GM19395 (cell line): ENCODE results near the gene LRP6.
"Not testable (repeated sequence)": the region's sequence is repeated elsewhere in the genome, so short reads cannot be mapped to it uniquely, and the experiment has no call there.

Source experiments
- ATAC-seq: cut with Tn5 transposase; IDR thresholded peaks from one replicate; pipeline ENCODE4 v1.9.1; 2021; ENCODE audit warnings: mild to moderate bottlenecking, moderate library complexity; ENCODE audit not compliant: unreplicated experiment

Gene LRP6

DNA sequence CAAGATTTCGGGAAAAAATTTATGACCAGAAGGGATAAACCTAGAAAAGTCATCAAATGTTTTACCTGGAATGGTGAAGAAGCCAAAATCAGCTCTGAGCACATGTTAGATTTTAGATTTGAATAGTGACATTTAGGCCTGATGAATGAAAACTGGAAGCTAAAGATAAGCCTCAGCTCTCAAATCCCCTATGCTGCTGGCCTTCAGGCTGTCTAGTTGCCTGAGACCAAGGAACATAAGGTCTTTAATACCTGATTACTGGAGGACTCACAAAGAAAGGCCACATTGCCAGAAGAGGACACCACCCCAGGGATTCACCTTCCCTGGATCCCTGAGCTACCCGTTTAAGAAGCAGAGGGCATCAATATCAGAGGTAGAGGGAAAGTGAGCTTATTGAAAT lies 139.5 kb downstream of the LRP6 start:
- ATAC-seq: no peak

DNA sequence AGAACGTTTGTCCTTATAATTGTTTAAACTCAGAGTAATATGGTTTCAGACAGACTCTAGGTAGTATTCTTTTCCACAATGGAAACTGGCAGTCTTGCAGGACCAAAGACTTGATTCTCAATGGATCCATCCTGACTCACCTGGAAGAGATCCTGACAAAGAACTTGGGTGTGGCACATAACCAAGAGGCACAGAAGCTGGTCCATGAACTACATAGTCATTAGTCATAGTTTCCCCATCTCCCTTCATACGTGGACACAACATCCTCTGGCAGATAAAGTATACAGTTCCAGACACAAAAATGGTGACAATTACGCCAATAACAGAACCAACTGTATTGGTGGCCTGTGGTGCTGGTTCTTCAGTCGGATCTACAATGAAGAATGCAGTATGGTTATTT lies 140.3 kb downstream of the LRP6 start:
- ATAC-seq: no peak

DNA sequence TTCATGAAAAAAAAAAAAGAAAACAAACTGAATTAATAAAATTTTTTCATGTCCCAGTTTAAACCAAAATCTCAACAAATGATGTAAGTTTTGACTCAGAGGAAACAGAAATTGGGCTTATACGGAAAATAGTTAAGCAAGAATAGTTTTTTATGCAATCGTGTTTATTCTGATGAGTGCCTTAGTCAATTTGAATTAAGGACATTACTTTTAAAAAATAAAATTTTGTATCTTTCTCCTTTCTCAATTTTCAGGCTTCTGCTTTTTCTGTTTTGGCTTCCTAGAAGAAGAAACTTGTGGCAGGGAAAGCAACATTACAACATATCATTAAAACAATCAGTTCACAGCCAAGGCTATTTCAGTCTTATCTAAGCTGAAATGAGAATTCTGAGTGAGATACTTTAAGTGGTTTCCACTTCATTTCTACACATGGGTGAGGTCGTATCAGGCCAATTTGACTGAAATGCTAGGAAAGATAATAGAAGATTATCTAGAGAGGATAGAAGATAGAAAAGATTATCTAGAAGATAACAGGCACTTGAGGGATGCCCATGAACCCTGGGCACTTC lies 143.7 kb downstream of the LRP6 start:
- no peak for ATAC-seq

DNA sequence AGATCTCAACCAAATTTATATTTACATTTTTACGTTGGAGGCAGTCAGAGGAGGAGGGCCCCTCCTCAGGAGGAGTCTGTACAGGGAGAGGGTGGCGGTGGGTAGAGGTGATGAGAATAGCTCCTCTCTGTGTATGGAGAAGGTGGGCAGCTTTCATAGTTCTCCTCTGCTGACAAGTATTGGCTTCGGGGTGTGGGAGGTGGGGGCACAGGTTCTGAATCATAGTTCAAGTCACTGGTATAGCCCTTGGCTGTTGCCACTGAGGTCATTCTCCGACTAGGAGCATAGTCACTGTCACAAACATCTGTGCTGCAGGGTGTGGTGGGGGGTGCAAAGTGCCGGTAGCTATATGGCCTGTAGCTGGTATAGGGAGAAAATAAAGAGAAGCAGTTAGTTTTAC lies 145.8 kb downstream of the LRP6 start:
- no peak for ATAC-seq

DNA sequence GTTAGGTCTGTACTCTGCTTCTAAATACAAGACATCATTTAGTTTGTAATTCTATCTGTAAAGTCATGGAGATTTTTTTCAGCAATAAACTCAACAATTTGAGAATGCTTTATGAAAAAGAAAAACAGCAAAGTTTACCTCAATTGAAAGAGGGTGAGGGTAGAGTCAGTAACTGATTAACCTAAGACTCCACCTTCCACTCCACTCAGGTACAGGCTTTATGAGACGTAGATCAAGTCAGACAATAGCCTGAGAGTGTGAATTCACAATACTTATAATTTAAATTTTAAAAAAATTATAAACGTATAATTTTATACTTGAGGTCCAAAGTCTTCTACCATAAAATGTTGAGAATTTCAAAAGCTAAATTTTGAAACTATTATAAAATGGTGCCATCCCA lies 150.2 kb downstream of the LRP6 start:
- no peak for ATAC-seq

DNA sequence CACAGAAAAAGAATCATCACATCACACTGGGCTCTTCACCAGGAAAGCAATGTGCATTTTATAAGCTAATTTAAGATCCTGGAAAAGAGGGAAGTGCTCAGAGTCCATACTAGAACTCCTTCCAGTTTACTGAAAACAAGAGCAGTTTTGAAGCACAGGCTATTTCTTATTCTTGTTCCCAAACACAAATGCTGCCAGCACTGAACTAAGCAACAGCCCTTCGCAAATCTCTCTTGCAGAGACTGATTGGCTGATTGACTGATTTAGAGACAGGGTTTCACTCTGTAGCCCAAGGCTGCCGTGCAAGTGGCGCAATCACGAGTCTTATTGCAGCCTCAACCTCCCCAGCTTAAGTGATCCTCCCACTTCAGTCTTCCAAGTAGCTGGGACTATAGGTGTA lies 151.3 kb downstream of the LRP6 start:
- ATAC-seq: no peak

DNA sequence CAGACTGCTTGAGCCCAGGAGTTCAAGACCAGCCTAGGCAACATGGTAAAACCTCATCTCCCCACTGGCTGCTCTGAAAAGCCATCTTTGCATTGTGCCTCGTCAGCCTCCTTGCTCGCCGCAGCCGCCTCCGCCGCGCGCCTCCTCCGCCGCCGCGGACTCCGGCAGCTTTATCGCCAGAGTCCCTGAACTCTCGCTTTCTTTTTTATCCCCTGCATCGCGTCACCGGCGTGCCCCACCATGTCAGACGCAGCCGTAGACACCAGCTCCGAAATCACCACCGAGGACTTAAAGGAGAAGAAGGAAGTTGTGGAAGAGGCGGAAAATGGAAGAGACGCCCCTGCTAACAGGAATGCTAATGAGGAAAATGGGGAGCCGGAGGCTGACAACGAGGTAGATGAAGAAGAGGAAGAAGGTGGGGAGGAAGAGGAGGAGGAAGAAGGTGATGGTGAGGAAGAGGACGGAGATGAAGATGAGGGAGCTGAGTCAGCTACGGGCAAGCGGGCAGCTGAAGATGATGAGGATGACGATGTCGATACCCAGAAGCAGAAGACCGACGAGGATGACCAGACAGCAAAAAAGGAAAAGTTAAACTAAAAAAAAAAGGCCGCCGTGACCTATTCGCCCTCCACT lies 155.8 kb downstream of the LRP6 start:
- ATAC-seq: not testable (repeated sequence)

DNA sequence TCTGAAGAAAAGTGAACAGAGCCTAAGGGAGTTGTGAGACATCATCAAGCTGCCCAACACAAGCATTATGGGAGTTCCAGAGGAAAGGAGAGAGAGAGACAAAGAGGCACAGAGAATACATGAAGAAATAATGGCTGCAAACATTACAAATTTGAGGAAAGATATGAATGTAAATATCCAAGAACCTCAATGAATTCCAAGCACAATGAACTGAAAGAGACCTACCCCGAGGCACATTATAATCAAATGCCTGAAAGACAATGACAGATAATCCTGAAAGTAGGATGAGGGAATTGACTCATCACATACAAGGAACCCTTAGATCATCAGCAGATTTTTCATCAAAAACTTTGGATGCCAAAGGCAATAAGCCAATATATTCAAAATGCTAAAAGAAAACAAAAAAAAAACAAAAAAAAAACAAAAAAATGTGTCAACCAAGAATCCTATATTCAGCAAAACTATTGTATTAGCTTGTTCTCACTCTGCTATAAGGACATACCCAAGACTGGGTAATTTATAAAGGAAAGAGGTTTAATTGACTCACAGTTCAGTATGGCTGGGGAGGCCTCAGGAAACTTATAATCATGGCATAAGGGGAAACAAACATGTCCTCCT lies 158.3 kb downstream of the LRP6 start:
- ATAC-seq: no peak

DNA sequence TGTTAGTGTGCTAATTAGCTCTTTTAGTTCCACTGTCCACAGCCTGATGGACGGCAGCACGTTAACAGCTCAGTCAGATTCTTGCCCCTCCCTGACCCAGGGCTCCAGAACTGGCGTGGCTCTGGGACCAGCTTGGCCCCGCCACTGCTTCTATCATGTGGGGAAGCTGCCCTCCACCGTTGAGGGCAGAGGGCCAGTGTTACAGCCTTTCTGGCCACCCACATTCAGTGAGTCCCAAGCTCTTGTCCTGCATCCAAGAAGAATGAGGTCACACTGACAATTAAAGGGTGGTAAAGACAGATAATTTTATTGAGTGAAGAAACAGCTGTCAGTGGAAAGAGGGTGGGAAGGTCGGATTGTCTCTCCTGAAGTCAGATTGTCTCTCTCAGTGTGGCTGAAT lies 159.2 kb downstream of the LRP6 start:
- no peak for ATAC-seq

DNA sequence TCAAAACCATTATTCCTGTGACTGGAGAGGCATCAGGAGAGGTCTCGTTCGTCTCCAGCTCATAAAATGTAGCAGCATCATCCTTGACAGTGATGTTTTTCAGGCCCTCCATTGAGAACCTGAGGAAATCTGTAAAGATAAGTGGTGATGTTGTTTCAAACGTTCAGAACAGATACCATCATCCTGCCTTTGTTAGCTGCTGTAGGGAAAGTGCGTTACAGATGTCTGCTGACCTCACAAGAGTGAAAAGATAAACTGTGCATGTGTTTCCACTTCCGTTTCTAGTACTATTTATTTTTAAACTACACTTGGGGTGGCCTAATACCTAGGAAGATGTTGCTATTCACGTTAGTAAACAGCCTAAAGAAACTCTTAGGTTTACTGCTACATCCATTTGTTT lies 167.7 kb downstream of the LRP6 start:
- ATAC-seq: no peak

DNA sequence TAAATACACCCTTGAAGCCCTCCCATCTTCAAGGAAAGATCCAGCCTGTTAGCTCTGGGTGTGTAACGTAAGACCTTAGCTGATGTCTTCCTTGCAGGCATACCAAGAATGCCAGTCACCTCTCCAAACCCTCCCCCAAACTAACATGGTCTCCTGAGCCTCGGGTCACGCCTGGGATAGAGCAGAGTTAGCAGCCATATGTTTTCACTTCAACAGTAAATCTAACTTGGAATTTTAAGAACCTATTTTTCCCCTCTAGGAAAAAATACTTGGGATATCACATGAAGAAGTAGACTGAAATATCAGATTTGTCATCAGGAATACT lies 168.2 kb downstream of the LRP6 start:
- no peak for ATAC-seq

DNA sequence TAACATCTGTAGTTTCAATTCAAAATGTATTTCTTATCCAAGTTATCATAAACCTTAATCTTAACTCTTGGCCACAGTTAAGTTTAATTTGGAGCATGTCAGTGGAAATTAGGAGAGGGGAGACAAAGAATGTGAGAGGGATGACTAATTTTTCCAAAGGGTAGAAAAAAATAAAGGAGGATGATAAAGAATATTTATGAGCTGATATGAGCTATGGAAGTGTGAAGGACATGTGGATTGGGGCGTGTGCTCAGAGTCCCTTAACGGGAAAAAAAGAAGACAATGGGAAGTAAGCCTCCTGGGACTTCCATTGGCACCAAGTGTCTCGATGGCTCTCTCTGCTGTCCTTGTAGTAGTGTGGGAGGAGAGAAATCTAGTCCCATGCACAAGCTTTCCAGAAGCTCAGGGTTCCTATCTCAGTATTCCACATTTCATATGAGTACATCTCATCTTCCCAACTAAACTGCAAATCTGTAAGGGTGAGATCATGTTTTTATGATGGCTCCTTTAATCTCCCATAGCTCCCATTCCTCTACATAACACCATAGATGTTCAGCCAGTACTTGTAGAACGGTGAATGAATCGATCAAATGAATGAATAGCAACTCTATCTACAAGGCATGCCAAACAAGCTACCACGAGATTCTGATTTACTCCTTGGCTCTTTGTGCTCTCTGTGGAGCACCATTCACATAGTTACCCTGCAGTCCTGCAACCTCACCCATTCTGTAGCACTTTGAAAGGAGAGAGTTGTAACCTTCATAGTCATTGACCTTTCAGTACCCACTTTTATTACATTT lies 168.8 kb downstream of the LRP6 start:
- ATAC-seq: no peak

DNA sequence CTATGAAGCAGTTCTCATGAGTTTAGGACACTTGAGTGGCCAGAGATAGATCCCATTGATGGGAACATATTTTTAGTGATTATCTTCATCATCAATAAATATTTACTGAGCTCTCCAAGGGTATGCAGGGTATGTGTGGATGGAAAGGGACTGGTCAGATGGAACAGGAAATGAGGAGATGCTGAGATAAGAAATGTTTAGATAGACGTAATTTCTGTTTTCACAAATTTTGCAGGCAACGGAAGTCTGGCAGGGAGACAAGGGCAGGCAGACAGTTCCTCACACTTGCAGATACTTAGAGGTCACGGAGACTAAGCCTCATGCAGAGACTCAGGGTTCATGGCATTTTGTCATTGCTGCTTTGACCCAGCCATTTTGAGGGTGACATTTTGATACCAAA lies 171.8 kb downstream of the LRP6 start:
- no peak for ATAC-seq

DNA sequence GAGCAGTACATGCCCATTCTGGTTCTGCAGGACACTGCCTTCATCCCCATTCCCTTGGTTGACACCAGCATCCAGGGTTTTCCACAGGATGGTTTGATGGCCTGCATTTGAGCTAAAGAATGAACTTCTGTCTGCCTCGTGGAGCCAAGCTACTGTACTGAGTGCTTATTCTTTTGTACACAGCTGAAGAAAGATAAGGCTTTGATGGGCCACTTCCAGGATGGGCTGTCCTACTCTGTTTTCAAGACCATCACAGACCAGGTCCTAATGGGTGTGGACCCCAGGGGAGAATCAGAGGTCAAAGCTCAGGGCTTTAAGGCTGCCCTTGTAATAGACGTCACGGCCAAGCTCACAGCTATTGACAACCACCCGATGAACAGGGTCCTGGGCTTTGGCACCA lies 172.4 kb downstream of the LRP6 start:
- ATAC-seq: no peak

DNA sequence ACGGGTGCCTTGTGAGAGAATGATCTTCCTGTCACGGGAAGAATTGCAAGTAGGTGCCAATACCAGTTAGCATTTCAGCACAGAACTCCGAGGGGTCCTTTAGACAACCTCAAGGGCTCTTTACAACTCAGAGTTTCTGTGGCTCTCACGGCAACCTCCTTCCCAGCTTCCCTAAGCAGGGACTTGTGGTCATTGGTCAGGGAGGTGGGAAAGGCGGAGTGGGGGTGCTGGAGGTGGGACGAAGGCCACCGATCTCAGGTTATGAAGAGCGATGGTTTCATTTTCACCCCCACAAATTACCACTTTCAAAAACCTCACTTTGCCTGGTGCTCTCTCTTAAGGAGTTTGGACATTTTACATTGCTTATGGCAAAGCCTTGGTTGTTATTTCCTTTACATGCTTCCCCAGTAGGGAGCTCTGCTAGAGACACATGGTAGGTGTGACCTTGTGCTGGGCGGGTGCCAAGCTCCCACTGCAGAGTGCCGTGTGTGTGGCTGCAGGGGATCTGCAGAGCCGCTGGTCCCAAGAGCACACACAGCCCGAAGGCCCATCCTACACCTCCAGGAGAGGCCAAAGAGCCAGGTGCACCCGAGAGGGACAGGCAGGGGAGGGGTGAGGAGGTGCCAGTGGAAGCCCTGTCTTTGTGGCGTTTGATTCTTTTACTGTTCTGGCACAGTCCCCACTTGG lies 174.7 kb downstream of the LRP6 start:
- ATAC-seq: no peak

DNA sequence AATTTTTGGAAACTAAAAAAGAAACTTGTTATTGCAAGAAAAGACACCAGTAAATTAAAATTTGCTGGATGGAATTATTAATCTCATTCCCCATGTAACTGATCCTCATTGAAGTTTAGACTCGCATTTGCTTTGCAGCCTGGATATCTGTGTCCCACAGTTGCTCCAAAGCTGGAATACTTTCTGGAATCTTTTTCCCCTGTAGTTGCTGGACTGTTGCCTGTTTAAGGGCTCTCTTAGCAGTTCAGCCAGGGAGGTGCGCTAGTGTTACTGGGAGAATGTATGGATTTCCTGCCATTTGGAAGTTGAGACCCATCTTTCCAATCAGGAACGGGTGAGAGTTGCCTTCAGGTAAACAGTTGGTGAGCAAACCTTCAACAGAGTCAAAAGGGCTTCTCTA lies 175.8 kb downstream of the LRP6 start:
- ATAC-seq: no peak

DNA sequence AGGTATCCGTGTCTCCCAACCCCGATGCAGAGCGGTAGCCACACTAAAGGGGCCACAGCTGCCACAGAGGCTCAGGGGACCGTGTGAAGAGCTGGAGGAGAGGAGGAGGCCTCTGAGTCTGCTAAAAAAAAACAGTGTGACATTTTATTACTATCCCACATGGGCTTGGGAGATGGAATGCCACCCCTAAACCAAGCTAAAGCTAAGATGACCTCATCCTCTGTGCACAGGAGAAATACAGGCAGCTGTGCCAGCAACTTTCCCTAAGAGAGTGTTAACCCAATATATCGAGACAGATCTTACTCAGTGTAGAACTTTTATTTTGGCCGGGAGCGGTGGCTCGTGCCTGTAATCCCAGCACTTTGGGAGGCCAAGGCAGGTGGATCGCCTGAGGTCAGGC lies 178.1 kb downstream of the LRP6 start:
- ATAC-seq: no peak

DNA sequence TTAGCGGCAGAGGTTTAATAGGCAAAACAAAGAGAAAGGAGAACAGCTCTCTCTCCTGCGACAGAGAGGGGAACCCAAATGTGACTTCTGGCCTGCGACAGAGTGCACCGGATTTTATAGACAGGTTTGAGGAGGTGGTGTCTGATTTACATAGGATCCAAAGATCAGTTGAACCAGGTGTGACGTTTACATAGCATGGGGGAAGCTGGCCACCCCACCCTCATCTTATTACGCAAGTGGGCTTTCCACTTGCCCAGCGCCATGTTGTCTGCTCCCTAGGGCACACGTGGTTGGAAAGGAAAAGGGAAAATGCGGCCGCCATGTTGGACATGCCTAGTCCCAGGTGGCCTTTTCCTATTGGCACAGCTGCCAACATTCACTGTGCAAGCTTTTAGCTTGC lies 178.7 kb downstream of the LRP6 start:
- no peak for ATAC-seq

DNA sequence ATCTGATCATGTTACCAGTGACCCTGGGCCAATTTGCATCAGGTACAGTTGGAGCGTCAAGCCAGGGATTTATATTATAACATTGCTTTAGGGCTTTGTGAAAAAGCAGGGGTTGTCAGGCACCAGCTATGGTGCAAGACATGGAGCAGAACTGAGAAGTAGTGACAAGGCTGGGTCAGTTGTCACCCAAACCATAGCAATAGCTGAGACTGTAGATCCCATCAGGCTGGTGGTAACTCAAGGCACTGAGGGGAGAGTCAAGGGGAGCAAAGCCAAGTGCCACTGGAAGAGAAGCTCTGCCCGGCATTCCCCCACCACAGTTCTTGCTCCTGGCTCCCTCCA lies 179.2 kb downstream of the LRP6 start:
- no peak for ATAC-seq

DNA sequence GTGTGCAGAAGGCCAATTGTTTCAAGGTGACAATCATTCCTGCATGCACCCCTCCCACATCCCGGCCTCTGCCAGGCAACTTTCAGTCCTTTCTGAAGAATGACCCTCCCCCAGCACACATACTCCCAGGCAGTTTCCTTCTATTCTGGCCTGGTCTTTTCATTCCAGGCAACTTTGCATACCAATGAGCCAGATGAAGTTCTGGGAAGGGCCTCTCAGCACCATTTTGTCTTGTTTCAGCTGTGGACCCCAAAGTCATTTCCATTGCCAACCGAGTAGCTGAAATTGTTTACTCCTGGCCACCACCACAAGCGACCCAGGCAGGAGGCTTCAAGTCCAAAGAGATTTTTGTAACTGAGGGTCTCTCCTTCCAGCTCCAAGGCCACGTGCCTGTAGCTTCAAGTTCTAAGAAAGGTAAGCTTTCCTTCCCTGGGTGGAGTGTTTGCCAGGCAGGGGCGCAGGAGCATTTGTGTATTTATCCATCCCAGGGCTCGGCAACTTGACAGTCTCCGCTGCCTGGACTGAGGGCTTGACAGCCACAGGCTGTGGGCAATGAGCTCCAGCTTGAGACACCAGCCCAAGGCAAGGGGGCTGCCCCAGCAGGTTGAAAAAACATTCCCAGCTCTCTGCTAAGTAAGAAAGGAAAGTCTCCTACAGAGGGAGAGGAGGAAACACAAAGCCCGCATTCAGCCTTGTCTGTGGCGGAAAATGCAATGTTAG lies 179.7 kb downstream of the LRP6 start:
- no peak for ATAC-seq

DNA sequence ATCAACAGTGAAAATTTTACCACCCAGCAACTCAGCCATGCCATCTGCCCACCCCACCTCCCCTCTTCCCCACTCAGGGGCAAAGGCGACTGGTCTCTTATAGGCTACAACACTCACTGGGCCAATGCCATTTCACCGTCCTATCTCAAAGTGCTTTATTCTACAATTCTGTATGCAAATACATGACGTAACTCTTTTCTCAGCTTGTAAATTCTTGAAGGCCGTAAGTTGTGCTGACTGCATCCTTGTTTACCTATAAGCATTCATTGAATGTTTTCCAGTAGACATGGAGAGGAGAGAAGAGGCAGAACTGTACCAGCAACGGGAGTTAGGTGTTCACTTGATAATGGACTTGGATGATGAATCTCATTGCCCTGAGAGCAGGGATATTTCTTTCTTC lies 180.5 kb downstream of the LRP6 start:
- no peak for ATAC-seq
